ENCODE measurements around the gene RAB3B.

DNA sequence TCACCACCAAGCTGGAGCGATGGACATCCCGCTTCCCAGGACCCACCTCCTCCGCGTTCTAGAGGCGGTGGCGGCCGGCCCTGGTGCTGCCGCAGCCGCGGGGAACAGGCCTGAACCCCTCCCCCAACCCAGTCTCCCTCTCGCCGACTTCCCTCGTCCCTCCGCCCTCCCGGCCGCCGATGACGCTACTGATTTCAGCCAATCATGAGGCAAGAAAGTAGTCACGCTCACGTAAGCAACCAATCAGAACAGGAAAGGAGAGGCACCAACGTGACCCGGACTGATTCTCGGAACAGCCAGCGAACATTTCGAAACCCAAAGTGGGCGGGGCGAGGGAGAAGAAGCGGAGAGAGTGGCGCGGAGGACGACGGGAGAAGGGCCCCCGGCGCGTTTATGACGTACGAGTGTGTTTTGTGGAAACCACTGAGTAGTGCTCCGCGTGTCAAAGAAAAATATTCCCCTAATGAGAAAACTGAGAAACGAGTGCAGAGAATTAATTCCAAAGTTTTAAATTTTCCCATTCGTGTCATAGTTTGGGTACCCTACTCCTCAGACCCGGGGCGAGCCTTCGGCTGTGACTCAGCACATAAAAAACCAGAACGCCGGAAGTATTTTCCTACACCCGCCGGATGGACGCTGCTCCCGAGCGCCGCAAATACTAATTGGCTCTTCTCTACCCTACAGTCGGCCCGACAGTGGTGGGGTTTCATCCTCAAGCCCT, 111.7 kb downstream of the RAB3B start, which contains the start of gene NRDC:
- TF ChIP-seq CTCF (IDR thresholded peaks at IDR 0.05; ENCODE audit: insufficient read depth, low read length) (no peak), GABPA (IDR thresholded peaks at IDR 0.05; ENCODE audit: low read depth) (peak; percentile 78)
